Embryonic facial prominence (tissue), 1 donor: ENCODE measurements around the gene TTLL6.
"Not testable (repeated sequence)": the region's sequence is repeated elsewhere in the genome, so short reads cannot be mapped to it uniquely, and the experiment has no call there.

Source experiments
- DNase-seq: peaks from one replicate; pipeline ENCODE4 v3.0.0-alpha.2; 2016; ENCODE audit errors: extremely low spot score

The TTLL6 gene

GRCh38 chr17:48723423-48724250 is 93.4 kb downstream of the TTLL6 start:
- DNase-seq, result no peak

GRCh38 chr17:48722915-48723422 is 94.1 kb downstream of the TTLL6 start, which contains the start of gene PRAC2:
PRAC2 (plus strand) TSS chr17:48723185; CDS start chr17:48724411, 1,226 bp downstream.
- DNase-seq, result no peak

GRCh38 chr17:48722201-48722907 is 94.7 kb downstream of the TTLL6 start, which contains the start of gene PRAC1:
PRAC1 (minus strand) TSS chr17:48722518; CDS start chr17:48722392, 126 bp downstream.
- DNase-seq, result no peak

- no peak for DNase-seq
Measured at GRCh38 chr17:48721009-48721402, 96.0 kb downstream of the TTLL6 start.

- no peak for DNase-seq
Measured at GRCh38 chr17:48720266-48721008, 96.6 kb downstream of the TTLL6 start.

- DNase-seq, result no peak
Measured at GRCh38 chr17:48719642-48720265, 97.3 kb downstream of the TTLL6 start.

GRCh38 chr17:48718761-48719641 is 98.0 kb downstream of the TTLL6 start:
- no peak for DNase-seq

- no peak for DNase-seq
Measured at GRCh38 chr17:48718227-48718760, 98.7 kb downstream of the TTLL6 start.

GRCh38 chr17:48717367-48718226 is 99.4 kb downstream of the TTLL6 start:
- no peak for DNase-seq

GRCh38 chr17:48716549-48716948 is 100.5 kb downstream of the TTLL6 start:
- DNase-seq, result not testable (repeated sequence)

- DNase-seq, result no peak
Measured at GRCh38 chr17:48715496-48716399, 101.3 kb downstream of the TTLL6 start.
